ENCODE data around the gene PLEKHG5.

DNA sequence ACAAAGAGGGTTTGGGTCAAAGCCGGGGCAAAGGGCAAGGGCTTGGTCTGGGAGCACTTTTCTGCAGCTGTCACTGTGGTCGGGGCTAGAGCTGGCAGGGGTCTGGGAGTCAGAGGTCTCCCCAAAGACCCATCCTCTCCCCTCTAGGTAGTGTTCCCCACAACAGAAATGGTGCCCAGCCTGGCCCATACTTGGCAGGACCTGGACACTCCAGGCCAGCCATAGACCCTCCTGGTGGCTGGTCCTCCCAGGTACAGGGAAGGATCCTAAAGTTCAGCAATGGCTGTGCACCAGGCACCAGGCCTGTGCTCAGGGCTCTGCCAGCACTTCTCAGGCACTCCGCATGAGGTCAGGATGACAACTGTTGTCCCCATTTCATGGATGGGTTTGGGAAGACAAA lies 55.9 kb downstream of the PLEKHG5 start:
- TF ChIP-seq, protein P1, sequence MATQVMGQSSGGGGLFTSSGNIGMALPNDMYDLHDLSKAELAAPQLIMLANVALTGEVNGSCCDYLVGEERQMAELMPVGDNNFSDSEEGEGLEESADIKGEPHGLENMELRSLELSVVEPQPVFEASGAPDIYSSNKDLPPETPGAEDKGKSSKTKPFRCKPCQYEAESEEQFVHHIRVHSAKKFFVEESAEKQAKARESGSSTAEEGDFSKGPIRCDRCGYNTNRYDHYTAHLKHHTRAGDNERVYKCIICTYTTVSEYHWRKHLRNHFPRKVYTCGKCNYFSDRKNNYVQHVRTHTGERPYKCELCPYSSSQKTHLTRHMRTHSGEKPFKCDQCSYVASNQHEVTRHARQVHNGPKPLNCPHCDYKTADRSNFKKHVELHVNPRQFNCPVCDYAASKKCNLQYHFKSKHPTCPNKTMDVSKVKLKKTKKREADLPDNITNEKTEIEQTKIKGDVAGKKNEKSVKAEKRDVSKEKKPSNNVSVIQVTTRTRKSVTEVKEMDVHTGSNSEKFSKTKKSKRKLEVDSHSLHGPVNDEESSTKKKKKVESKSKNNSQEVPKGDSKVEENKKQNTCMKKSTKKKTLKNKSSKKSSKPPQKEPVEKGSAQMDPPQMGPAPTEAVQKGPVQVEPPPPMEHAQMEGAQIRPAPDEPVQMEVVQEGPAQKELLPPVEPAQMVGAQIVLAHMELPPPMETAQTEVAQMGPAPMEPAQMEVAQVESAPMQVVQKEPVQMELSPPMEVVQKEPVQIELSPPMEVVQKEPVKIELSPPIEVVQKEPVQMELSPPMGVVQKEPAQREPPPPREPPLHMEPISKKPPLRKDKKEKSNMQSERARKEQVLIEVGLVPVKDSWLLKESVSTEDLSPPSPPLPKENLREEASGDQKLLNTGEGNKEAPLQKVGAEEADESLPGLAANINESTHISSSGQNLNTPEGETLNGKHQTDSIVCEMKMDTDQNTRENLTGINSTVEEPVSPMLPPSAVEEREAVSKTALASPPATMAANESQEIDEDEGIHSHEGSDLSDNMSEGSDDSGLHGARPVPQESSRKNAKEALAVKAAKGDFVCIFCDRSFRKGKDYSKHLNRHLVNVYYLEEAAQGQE (IDR thresholded peaks at IDR 0.05; ENCODE audit: insufficient read depth in 1 of 2, low read depth in 2 of 2, low read length in 2 of 2): no peak
- no peak for TF ChIP-seq POLR2AphosphoS5 (IDR thresholded peaks at IDR 0.05; ENCODE audit: low read depth, low read length)

All from PFSK-1 (cell line).